ENCODE data around the gene GRIK1.

The GRIK1 gene

GRCh38 chr21:29661672-29662442 is 277.9 kb downstream of the GRIK1 start:
- no peak for DNase-seq

DNA sequence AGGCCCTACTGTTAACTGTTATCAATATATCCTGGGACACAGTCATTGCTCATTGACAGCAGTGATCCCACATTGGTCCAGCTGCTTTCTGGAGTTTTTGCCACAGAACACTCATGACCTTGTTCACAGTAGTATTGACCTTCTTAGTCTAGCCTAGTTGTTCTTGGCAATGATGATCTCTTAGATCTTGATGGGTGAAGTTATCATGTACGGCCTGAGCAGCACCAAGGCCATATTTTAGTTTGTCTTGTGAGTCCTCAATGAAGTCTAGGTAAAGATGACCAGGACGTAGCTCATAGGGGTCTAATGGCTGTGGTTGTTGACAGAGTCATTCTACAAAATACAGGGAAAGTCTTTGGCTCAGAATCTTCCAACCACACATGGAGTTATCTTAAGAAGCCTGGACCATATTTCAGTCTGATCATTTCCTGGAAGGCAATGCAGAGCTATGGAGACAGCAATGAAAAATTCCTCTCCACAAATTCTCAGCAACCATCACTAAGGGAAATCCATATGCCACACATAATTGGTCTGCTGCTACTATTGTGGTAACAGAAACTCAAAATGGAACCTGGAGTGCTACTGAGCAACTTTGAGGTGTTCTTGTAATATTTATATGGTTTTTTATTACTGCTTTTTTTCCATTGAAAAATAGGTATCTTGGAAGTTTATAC is 279.6 kb downstream of the GRIK1 start:
- no peak for DNase-seq

DNA sequence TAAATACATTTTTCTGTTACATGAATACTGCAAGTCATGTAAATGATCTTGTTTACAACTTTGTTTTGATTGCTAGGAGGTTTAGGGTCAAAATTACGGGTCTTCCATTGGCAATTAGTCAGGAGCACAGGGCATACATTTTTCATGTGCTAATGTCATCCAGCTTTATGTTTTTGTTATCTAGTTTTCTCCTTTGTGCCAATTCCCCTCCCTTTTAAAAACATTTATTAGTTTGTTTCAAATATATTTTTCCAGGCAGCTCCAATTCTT is 280.9 kb downstream of the GRIK1 start:
- DNase-seq: no peak

GRCh38 chr21:29658177-29658933 is 281.4 kb downstream of the GRIK1 start:
- no peak for DNase-seq

DNA sequence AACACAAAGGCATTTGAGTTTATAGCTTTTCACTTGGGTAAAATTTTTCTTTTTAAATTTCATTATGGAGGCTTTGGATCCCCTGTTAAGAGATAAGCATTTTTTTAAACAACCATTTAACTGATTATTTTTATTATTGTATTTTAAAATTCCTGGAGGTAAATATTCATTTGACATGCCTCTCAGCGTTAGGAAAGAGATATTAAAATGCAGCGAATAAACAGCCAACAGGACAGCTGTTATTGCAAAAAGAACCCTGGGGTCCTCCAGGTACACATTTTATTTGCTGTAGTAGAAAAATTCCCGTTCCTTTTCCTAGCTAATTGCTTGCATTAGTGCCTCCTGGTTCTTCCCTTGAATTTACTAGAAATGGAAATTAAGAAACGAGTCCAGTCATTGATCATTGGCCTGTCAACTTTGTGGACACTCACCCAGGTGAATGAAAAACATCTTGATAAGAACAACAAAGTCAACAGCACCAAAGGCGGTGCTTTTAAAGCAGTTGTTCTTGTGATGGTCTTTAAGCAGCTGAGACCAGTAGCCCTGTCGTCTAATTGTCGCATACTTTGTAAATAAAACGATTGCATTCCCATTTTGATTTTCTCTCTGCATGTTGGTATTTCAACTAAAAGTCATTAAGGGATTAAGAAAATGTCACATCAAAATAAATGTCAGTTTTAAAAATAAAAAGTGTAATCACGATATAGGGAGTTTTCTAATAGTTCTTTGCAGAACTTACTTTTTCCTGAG is 282.4 kb downstream of the GRIK1 start:
- no peak for DNase-seq

- DNase-seq: no peak
These were observed 283.1 kb downstream of the GRIK1 start for GRCh38 chr21:29656504-29657239.

DNA sequence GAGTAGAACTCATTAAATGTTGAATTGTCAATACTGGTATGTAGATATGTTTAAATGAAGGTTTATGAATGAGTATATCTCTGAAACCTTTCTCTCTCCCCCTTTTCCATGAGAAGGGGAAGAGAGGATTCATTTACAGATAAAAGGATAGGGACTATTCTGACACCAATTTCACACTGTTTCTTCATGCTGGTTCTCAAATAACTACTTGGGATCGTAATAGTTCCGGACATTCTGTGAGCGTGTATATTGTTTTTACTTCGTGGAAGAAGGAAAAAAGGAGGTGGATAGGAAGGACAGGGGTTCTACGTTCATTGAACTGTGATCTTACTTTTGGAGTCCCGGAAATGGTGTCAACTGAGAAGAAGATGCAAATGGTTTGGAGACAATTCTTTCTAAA is 284.2 kb downstream of the GRIK1 start:
- DNase-seq: no peak

DNA sequence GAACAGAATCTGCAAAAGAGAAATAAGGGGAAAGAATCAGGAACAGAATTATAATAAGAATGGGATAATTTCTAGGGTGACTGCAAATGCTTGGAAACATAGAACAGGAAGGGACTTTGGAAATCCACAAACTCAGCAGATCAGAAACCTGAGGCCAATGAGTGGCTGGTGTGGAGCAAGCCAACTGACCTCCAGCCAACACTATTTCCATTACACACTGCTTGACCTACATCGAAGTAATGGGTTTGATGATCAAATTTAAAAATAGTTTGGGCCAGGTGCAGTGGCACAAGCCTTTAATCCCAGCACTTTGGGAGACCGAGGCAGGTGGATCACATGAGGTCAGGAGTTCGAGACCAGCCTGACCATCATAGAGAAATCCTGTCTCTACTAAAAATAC is 284.9 kb downstream of the GRIK1 start:
- DNase-seq: peak; percentile 24

DNA sequence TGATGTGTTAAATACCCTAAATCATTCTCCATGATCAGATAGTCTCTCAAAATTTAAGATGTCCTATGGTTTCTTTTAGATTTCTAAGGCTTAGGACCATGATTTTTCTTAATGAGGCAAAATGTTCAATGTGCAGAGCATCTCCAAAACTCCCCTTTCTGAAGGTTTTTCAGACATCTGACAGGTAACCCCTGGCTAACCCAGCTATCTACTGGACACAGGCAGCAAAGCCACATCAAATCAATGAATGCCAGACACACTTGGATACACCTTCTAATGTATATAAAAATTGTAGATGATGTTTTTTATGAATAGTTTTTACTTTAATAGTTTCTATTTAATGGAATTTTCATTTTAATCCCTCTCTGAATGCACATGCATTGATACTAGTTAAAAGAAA is 285.6 kb downstream of the GRIK1 start:
- no peak for DNase-seq

DNA sequence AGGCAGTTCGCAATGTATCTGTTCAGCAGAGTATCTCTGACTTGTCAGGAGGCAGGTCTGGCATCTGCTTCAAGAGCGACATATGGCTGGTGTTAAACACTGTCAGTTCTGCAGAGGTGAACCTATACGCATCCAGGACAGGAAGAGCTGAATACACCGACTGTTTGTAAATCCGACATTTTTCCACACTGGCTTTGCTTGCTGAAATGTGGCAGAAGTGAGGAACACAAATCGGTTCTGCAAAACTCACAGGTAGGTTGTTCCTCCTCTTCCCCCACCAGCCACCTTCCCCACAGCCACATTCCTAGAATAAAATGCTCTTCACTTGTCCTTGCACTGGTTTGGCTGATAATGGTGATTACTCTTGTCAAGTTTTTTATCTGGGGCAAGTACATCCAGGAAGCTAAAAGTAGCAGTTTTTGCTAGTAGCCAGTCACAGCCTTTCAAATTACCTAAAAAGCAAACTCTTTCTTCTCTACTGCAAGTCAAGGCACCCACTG is 289.2 kb downstream of the GRIK1 start:
- no peak for DNase-seq

GRCh38 chr21:29649406-29649814 is 290.4 kb downstream of the GRIK1 start:
- DNase-seq: no peak

DNA sequence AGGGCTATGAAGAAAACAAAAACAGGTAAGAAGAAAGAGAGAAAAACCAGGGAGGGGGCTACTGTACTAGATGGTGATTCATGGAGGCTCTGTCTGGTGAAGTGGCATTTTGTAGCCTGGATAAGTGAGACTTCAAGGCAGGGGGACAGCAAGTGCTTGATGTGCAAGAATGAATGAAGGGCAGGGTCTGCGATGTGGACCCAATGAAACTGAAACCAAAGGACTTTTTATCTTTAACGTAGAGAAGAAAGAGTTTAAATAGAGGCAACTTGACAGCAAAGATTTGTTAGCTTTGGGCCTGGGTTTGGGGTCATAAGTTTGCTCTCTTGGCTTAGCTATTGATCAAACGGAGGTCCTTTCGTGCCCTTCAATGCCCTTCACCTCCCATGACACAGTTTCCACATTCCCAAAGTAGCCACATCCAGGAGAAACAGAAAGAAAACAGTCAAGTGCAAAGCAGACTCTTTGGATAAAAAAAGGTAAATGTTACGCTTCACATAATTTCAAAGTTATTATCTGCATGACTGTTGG is 291.0 kb downstream of the GRIK1 start:
- no peak for DNase-seq

- no peak for DNase-seq
These were observed 292.4 kb downstream of the GRIK1 start for GRCh38 chr21:29647353-29647781.

- DNase-seq: no peak
These were observed 293.9 kb downstream of the GRIK1 start for GRCh38 chr21:29645666-29646553.

GRCh38 chr21:29643289-29643688 is 296.5 kb downstream of the GRIK1 start:
- no peak for DNase-seq

- no peak for DNase-seq
These were observed 297.1 kb downstream of the GRIK1 start for GRCh38 chr21:29642551-29643245.

- no peak for DNase-seq
These were observed 297.9 kb downstream of the GRIK1 start for GRCh38 chr21:29641635-29642550.

DNA sequence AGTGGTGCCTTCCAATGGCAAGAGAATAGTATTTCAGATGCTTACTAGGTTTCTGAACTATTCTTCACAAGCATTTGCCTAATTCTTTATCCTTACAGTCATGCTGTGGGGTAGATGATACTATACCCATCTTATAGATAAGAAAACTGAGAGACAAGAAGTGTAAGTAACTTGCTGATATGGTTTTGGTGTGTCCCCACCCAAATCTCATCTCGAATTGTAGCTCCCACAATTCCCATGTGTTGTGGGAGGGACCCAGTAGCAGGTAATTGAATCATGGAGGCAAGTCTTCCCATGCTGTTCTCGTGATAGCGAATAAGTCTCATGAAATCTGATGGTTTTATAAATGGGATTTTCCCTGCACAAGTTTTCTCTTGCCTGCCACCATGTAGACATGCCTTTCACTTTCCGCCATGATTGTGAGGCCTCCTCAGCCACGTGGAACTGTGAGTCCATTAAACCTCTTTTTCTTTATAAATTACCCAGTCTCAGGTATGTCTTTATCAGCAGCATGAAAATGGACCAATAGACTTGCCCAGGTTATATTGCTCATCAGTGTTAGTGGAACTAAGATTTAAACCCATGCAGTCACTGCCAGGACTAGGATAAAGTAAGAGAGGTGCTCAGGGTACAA is 298.7 kb downstream of the GRIK1 start:
- no peak for DNase-seq

- DNase-seq: no peak
These were observed 299.7 kb downstream of the GRIK1 start for GRCh38 chr21:29640080-29640508.

All from femur (tissue), 1 donor.